ENCODE data around the gene KLHDC4. TPM values are rescaled to one million over a fixed set of nuclear protein-coding genes. Genes with fewer than 3 reads are reported as not detected.

KLHDC4 gene
- total RNA-seq, 1 donor from 2014 or later: 85.6 TPM

Other genes with a start within 250 kb of the KLHDC4 start
- 0.15 TPM in 1 of 2 replicates, not detected in the other for gene JPH3, start 163.5 kb downstream of the KLHDC4 start, total RNA-seq
- gene SLC7A5, start 103.5 kb upstream of the KLHDC4 start, total RNA-seq: 466 and 469 TPM in 2 replicates
- gene CA5A, start 170.5 kb upstream of the KLHDC4 start, total RNA-seq: 0.13 TPM in 1 of 2 replicates, not detected in the other
- 35.4 and 35.5 TPM in 2 replicates for gene BANP, start 185.4 kb upstream of the KLHDC4 start, total RNA-seq

Measured in activated T-helper 1 cell treated with anti-CD3 and anti-CD28 coated beads, Interleukin-12 subunit alpha, Interleukin-12 subunit beta, Interleukin-2, Interleukin-4 antibody, amounts not matched to agents 30 ng/mL and 10 ng/mL and 1 ng/mL, durations not matched to agents 14 hours and 24 hours and 36 hours (primary cell).